ENCODE data around the gene PPFIBP1. TPM values are rescaled to one million over a fixed set of nuclear protein-coding genes. Genes with fewer than 3 reads are reported as not detected.
A peak's percentile ranks its signal among the peaks of the same experiment; 100 is the strongest.

The PPFIBP1 gene
- total and polyA plus RNA-seq, 2 experiments from 2014 or later = 23.9 to 38.6 TPM

DNA sequence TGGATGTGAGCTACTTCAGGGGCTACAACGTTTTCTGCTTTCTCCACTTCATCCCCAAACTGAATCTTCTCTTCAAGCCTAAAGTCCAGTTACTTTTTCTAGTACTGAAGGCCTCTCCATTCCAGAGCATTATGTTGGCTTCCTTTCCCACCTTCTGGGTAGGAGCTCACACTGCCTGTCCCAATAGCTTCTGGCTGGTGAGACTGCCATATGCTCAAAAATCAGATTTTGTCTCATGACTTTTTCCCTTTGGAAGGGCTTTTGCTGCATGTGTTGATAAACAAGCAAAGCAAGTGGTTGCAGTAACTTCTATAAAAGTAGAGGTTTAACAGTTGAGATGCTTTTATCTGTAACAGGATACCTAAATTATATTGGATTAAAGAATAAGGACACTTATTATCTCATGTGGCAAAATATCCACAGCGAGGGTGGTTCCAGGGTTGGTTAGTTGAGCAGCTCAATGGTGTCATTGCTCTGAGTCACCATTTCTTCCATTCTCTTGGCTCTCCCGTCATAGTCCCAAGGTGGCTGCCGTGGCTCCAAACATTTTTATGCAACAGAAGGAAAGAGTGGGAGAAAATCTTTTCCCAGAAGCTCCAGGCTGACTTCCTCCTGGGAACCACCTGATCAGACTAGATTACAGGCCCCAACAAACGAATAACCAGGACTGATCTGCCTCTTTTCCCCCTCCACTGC, 15.1 kb upstream of the PPFIBP1 start:
- H3K36me3 ChIP-seq (replicated peaks; ENCODE audit: insufficient read depth, low read depth) = no peaks in the 10 kb centered on the region
- H3K79me2 ChIP-seq = no peaks in the 10 kb centered on the region
- H3K27me3 ChIP-seq = no peaks in the 10 kb centered on the region
- no peaks in the 10 kb centered on the region for H4K20me1 ChIP-seq (ENCODE audit: insufficient read depth, poor library complexity, severe bottlenecking)
- WGBS (ENCODE audit: low lambda C conversion rate, missing lambda C conversion rate) = 74% methylated on average over 5 of the region's 5 CpGs
- no peaks in the 10 kb centered on the region for H3K9me2 ChIP-seq (replicated peaks; ENCODE audit: insufficient read depth)
- H3K4me1 ChIP-seq (ENCODE audit: insufficient read depth) = peaks cover 7% of the 10 kb centered on the region
- H3K9me3 ChIP-seq (ENCODE audit: low read depth) = no peaks in the 10 kb centered on the region
- no peak overlapping the region for H3K4me3 ChIP-seq
- no peak overlapping the region for H2AFZ ChIP-seq
- no peak overlapping the region for H3K27ac ChIP-seq
- TF ChIP-seq CTCF (IDR thresholded peaks at IDR 0.05; ENCODE audit: poor library complexity) = no peak
- no peak for TF ChIP-seq EZH2phosphoT487 (IDR thresholded peaks at IDR 0.05; ENCODE audit: low read depth, severe bottlenecking, unreplicated experiment)
- no peak for TF ChIP-seq EZH2 (IDR thresholded peaks at IDR 0.05; ENCODE audit: borderline replicate concordance)
- DNase-seq (ENCODE audit: low spot score) = no peak
- no peak overlapping the region for H3K4me2 ChIP-seq

- Histone ChIP-seq H4K20me1 (ENCODE audit: insufficient read depth, poor library complexity, severe bottlenecking) (no peaks in the 10 kb centered on the region), H2AFZ (no peak overlapping the region), H3K36me3 (replicated peaks; ENCODE audit: insufficient read depth, low read depth) (no peaks in the 10 kb centered on the region), H3K9me3 (ENCODE audit: low read depth) (no peaks in the 10 kb centered on the region), H3K4me1 (ENCODE audit: insufficient read depth) (peaks cover 7% of the 10 kb centered on the region), H3K9me2 (replicated peaks; ENCODE audit: insufficient read depth) (no peaks in the 10 kb centered on the region), H3K4me3 (no peak overlapping the region), H3K27me3 (no peaks in the 10 kb centered on the region), H3K4me2 (no peak overlapping the region), H3K79me2 (no peaks in the 10 kb centered on the region), H3K27ac (peak overlapping the region; percentile 41)
- WGBS (ENCODE audit: low lambda C conversion rate, missing lambda C conversion rate) = 74% methylated on average over 6 of the region's 6 CpGs
- TF ChIP-seq CTCF (IDR thresholded peaks at IDR 0.05; ENCODE audit: poor library complexity) (no peak), EZH2 (IDR thresholded peaks at IDR 0.05; ENCODE audit: borderline replicate concordance) (no peak), EZH2phosphoT487 (IDR thresholded peaks at IDR 0.05; ENCODE audit: low read depth, severe bottlenecking, unreplicated experiment) (no peak)
- DNase-seq (ENCODE audit: low spot score) = peak; percentile 14
Observed at GRCh38 chr12:27511031-27511722, 12.8 kb upstream of the PPFIBP1 start.

DNA sequence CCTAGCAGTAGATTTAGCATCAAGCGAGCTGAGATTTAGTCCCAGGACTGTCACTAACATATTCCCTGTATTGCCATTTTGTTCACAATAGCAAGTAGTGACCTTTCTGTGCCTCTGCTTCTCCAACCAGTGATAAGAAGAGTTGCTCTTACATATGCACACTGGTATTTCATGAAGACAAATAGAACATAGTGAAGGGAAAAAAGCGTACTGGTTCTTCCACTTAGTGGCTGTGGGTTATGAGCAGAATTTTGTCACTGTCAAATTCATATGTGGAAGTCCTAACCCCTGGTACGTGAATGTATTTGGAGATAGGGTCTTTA, 12.3 kb upstream of the PPFIBP1 start:
- TF ChIP-seq EZH2phosphoT487 (IDR thresholded peaks at IDR 0.05; ENCODE audit: low read depth, severe bottlenecking, unreplicated experiment) = no peak
- TF ChIP-seq CTCF (IDR thresholded peaks at IDR 0.05; ENCODE audit: poor library complexity) = no peak
- TF ChIP-seq EZH2 (IDR thresholded peaks at IDR 0.05; ENCODE audit: borderline replicate concordance) = no peak
- Histone ChIP-seq H3K4me3 (no peak overlapping the region), H3K9me3 (ENCODE audit: low read depth) (no peaks in the 10 kb centered on the region), H3K4me1 (ENCODE audit: insufficient read depth) (peaks cover 7% of the 10 kb centered on the region), H3K79me2 (no peaks in the 10 kb centered on the region), H3K36me3 (replicated peaks; ENCODE audit: insufficient read depth, low read depth) (no peaks in the 10 kb centered on the region), H3K4me2 (no peak overlapping the region), H3K27me3 (no peaks in the 10 kb centered on the region), H4K20me1 (ENCODE audit: insufficient read depth, poor library complexity, severe bottlenecking) (no peaks in the 10 kb centered on the region), H3K27ac (peak overlapping the region; percentile 41), H3K9me2 (replicated peaks; ENCODE audit: insufficient read depth) (no peaks in the 10 kb centered on the region), H2AFZ (no peak overlapping the region)
- WGBS (ENCODE audit: low lambda C conversion rate, missing lambda C conversion rate) = 72% methylated on average over 3 of the region's 3 CpGs
- DNase-seq (ENCODE audit: low spot score) = peak; percentile 13

Measured in hepatocyte (in vitro differentiated cells).